SK-MEL-5 (cell line): ENCODE measurements around the gene FAH. TPM values are rescaled to one million over a fixed set of nuclear protein-coding genes. Genes with fewer than 3 reads are reported as not detected.

ENCODE experiments used
- DNase-seq: peaks from one replicate; pipeline ENCODE4 v3.0.0-alpha.2; 2016; ENCODE audit warnings: low read depth, low spot score
- in situ Hi-C: cut with HindIII; loops from 2 replicates; pipeline ENCODE4 v1.10.0; 2016; ENCODE audit warnings: low sequenced_read_pairs, high pct_unique_total_duplicates, low pct_unique_long_range_greater_than_20kb
- total RNA-seq: library from RNA; depleted of rRNA; stranded (reverse); fragments of >200 nt; shearing (Covaris generic); gene quantifications from 2 replicates; pipeline ENCODE4 v1.2.3, GENCODE V29; 2014; rRNA removed

FAH gene
- total RNA-seq, 1 experiment from 2014 or later: 60.7 TPM

DNA sequence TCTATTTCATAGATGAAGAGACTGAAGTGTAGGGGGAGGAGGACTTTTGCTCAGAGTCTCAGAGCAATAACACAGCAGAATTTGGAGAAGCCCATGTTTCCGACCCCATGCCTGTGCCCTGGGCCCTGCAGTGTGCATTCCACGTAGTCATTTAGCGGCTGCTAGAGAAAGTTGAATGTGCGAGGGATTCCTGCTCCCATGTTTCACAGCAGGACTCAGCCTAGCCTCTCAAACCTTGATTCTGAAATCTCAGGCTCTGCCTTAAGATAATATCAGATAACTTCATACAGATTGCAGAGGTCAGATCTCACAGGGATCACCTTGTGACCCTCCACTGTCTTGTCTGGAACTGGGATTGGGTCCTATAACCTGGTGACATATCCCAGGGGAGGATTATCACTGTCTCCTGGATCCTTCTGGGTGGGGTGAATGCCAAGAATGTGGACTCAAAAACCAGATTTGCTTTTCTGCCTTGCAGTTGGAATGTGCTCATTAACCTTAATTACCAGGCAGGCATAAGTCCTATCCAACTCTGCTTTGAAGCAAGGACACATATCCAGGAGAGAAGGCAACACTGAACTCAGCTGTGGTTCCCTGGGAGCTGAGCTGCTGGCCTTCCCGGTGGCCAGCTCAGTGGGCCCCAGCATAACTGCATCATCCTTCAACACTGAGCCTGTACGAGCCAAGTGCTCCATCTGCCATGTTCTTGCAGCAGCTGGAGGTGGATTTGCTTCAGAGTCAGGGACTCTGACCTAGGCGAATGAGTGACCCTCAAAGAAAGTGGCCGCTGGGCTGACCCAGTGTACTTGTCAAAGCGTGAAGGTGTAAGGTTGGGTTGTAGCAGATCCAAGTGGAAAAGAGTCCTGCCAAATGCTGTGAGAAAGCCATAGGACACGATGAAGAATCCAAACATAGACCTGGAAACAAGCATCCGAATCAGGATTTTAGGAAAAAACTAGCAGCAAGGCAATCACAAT, 56.2 kb downstream of the FAH start:
- in situ Hi-C loops: no loop called here
- DNase-seq: no peak

DNA sequence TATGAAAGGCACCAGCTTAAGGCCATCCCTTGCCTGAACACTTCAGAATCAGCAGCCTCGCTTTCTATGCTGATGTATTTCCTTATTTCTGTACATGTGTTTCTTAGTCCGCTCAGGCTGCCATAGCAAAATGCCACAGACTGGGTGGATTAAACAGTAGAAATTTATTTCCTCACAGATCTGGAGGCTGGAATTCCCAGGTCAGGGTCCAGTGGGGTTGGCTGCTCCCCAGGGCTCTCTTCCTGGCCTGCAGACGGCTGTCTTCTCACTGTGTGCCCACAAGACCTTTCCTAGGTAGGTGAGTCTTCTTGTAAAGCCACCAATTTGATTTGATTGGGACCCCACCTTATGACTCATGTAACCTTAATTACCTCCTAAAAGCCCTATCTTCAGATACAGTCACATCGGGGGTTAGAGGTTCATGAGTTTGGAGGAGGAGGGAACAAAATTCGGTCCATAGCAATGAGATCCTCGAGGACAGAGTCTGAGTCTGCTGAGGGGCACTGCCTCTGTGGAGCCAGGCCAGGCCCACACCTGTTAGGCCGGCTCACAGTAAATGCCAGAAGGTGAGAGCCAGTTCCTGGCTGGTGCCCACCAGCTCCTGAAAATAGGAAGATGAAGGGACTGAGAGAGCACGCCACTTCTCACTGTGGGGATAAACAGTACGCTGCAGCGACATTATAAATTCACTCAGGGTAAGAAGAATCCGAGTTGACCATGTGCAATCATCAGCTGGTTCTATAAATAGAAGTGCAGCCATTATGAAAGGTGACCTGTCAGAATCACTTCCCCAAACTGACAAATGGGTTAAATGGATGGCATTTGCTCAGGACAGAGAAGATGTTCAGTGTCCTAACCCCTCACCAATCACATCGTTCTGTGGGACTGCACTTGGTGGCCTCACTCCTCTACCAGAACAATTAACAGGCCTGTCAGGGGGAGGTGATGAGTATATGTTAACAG, 58.1 kb downstream of the FAH start:
- no peak for DNase-seq

GRCh38 chr15:80211976-80212375, 59.2 kb downstream of the FAH start:
- DNase-seq: no peak
- in situ Hi-C loops: no loop called here

More for the DNA sequence above, 58.1 kb downstream of the FAH start:
- in situ Hi-C loops: no loop called here

DNA sequence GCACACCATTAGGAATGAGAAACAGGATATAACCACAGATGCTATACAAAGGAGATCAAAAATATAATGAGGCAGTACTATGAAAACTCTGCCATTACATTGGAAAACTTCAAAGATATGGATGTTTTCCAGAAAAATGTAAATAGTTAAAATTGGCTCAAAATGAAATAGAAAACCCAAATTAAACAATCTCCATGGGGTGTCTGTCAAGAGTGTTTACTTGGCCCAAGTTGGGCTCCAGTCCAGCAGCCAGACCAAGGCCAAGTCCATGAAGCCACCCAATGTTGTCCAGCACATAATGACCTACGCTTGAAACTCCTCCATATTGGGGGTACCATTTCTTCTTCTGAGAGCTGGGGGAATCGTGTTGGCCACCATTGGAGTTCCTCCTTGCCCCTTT, 62.1 kb downstream of the FAH start:
- in situ Hi-C loops: no loop called here
- no peak for DNase-seq

DNA sequence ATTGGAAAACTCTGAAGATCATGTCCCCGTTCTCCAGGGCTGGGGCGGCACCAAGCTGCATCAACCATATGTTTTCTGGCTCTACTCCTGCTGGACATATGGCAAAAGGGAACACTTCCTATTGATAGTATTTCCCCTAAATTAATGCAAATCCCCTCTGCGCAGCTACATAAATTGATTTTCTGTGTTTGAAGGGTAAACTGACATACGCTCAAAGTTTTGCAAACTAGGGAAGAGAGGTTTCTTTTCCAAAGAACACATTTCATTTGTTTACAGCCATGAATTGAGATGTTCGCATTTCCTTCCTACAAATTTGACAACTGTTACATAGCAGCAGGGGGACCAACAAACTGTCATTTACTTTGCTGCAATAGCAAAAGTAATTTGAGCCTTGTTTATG, 63.3 kb downstream of the FAH start:
- in situ Hi-C loops: no loop called here
- DNase-seq: no peak

- in situ Hi-C loops: no loop called here
- DNase-seq: no peak
Measured at GRCh38 chr15:80216911-80217310, 64.1 kb downstream of the FAH start.

DNA sequence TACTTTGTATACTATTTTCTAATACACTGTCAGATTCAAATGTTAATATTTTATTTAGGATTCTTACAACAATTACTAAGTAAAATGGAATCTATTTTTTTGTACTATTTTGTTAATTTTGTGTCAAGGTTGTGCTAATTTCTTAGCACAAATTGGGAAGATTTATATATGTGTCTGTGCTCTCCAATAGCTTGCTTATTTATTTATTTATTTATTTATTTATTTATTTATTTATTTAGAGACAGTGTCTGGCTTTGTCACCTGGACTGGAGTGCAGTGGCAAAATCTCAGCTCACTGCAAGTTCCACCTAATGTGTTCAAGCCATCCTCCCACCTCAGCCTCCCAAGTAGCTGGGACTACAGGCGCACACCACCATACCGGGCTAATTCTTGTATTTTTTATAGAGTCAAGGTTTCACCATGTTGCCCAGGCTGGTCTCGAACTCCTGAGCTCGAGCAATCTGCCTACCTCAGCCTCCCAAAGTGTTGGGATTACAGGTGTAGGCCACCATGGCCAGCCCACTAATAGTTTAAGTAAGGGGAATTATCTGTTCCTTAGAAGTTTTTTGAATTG, 64.6 kb downstream of the FAH start:
- no peak for DNase-seq

DNA sequence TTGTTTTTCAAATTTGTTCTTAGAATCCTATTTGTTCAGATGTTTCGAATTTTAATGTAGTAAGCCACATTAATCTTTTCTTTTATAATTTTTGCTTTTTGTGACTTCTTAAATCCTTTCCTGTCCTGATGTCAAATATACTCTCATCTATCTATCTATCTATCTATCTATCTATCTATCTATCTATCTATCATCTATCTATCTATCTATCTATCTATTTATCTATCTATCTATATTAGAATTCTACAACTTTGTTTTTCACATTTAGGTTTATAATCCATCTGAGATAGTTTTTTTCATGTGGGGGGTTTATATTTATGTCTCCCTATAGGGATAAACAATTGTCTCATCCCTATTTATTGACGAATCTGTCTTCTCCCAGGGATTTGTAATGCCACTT, 67.2 kb downstream of the FAH start:
- in situ Hi-C loops: no loop called here

More for the DNA sequence above, 64.6 kb downstream of the FAH start:
- in situ Hi-C loops: no loop called here

GRCh38 chr15:80228959-80229610, 76.3 kb downstream of the FAH start:
- in situ Hi-C loops: no loop called here
- no peak for DNase-seq

More for the DNA sequence above, 67.2 kb downstream of the FAH start:
- no peak for DNase-seq

DNA sequence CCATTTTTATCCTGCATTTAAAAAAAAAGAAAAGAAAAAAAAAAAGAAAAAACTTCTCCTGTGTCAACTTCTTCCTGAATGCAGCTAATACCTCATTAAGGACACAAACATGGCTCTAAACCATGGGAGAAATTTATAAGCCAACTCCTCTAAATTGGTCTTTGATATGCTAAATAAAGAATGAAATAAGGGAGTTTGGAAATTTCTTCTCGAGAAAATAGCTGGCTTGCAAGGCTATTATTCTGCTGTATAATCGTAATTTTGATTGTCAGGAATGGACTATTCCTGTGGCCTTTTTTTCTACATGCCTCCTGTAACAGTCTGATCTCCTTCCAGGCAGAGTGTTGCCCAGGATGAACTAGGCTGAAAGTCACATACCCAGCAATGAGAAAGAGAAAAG, 78.6 kb downstream of the FAH start:
- in situ Hi-C loops: no loop called here
- no peak for DNase-seq

- DNase-seq: no peak
- in situ Hi-C loops: no loop called here
Measured at GRCh38 chr15:80233581-80233980, 80.8 kb downstream of the FAH start.

DNA sequence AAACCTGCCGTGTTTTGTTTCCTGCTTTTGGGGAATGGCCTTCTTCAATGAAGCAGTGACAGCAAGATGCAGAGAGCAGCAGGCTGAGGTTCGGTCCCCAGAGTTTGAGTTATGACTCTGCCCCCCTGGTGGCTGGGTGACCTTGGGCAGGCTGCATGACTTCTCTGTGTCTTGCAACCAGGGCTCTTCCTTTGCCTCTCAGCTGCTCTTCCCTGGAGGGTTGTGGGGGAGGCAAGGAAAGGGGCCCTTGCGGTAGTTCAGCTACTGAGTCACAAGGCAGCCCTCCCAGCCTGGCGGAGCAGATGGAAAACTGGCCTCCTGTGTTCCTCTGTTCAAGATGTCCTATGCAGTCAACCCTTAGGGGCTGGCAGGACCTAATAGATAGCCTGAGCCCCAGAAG, 82.1 kb downstream of the FAH start:
- DNase-seq: peak; percentile 58
- in situ Hi-C loops: no loop called here

Other genes with a start within 250 kb of the FAH start
- gene BCL2A1, start 181.8 kb upstream of the FAH start, total RNA-seq: 102 and 105 TPM in 2 replicates
- 137 and 145 TPM in 2 replicates for gene ZFAND6, start 93.3 kb upstream of the FAH start, total RNA-seq
- 1.9 and 2.5 TPM in 2 replicates for gene CTXND1, start 99.2 kb downstream of the FAH start, total RNA-seq